Duodenal mucosa (tissue), 2 donors: ENCODE results near the gene SERPING1.

Experiments used
- H3K27ac ChIP-seq: one replicate; pipeline ENCODE4 v1.7.0; 2013; ENCODE audit warnings: low read depth, low read length
- H3K27me3 ChIP-seq, 2 donors: one replicate each; pipeline ENCODE4 v1.7.0; 2013; ENCODE audit warnings: low read length in 2 of 2, control low read depth in 1 of 2; ENCODE audit not compliant: insufficient read depth in 2 of 2, control insufficient read depth in 1 of 2
- H3K36me3 ChIP-seq, 2 donors: one replicate each; pipeline ENCODE4 v1.7.0; 2013; ENCODE audit warnings: low read length in 2 of 2, control low read depth in 1 of 2; ENCODE audit not compliant: insufficient read depth in 2 of 2, control insufficient read depth in 1 of 2
- H3K4me1 ChIP-seq, 2 donors: one replicate each; pipeline ENCODE4 v1.7.0; 2013; ENCODE audit warnings: low read length in 2 of 2, control low read depth in 1 of 2; ENCODE audit not compliant: insufficient read depth in 2 of 2, control insufficient read depth in 1 of 2
- H3K4me3 ChIP-seq, 2 donors: one replicate each; pipeline ENCODE4 v1.7.0; 2013; ENCODE audit warnings: low read length in 2 of 2, low read depth in 1 of 2
- H3K9ac ChIP-seq, 2 donors: one replicate each; pipeline ENCODE4 v1.7.0; 2013; ENCODE audit warnings: low read length in 2 of 2, low read depth in 1 of 2
- H3K9me3 ChIP-seq, 2 donors: one replicate each; pipeline ENCODE4 v1.7.0; 2013; ENCODE audit warnings: low read length in 2 of 2, control low read depth in 1 of 2; ENCODE audit not compliant: control insufficient read depth in 1 of 2

The SERPING1 gene

GRCh38 chr11:57566905-57567514 lies 30.5 kb upstream of the SERPING1 start:
- Histone ChIP-seq H3K9me3 (no peaks in the 10 kb centered on the region), H3K9ac (peak overlapping the region; percentile 57 to 85), H3K4me1 (peaks cover 17 to 22% of the 10 kb centered on the region in 2 donors), H3K27ac (peak overlapping the region; percentile 66), H3K27me3 (no peaks in the 10 kb centered on the region), H3K36me3 (no peaks in the 10 kb centered on the region), H3K4me3 (peak overlapping the region; percentile 82 to 94)

GRCh38 chr11:57567515-57568329 lies 29.8 kb upstream of the SERPING1 start, which contains the start of gene UBE2L6:
TSS of gene UBE2L6 (minus strand) at chr11:57567672. CDS start at chr11:57567611, 61 bp downstream.
- Histone ChIP-seq H3K9me3 (no peaks in the 10 kb centered on the region), H3K27me3 (no peaks in the 10 kb centered on the region), H3K9ac (peak within 1 kb of the TSS; percentile 57 to 85), H3K4me3 (peak within 1 kb of the TSS; percentile 82 to 94), H3K36me3 (no peaks in the 10 kb centered on the region), H3K27ac (peak within 1 kb of the TSS; percentile 70), H3K4me1 (peaks cover 17 to 18% of the 10 kb centered on the region in 2 donors)

- no peaks in the 10 kb centered on the region for H3K27me3 ChIP-seq
- peak overlapping the region; percentile 70 for H3K27ac ChIP-seq
- H3K36me3 ChIP-seq: no peaks in the 10 kb centered on the region
- no peaks in the 10 kb centered on the region for H3K9me3 ChIP-seq
- H3K4me1 ChIP-seq: peaks cover 17 to 18% of the 10 kb centered on the region in 2 donors
- H3K4me3 ChIP-seq: peak overlapping the region; percentile 82 to 94
- H3K9ac ChIP-seq: peak overlapping the region; percentile 56 to 79
These were observed 29.1 kb upstream of the SERPING1 start for GRCh38 chr11:57568330-57568766.

GRCh38 chr11:57571606-57572005 lies 25.9 kb upstream of the SERPING1 start:
- no peak overlapping the region for H3K4me3 ChIP-seq
- H3K27me3 ChIP-seq: no peaks in the 10 kb centered on the region
- H3K4me1 ChIP-seq: peaks cover 4 to 6% of the 10 kb centered on the region in 2 donors
- no peaks in the 10 kb centered on the region for H3K9me3 ChIP-seq
- no peaks in the 10 kb centered on the region for H3K36me3 ChIP-seq
- H3K27ac ChIP-seq: no peak overlapping the region
- H3K9ac ChIP-seq: no peak overlapping the region

- H3K4me1 ChIP-seq: no peaks in the 10 kb centered on the region
- H3K27me3 ChIP-seq: no peaks in the 10 kb centered on the region
These were observed 23.4 kb upstream of the SERPING1 start for GRCh38 chr11:57574061-57574460.

GRCh38 chr11:57584341-57584740 lies 13.1 kb upstream of the SERPING1 start:
- Histone ChIP-seq H3K9ac (no peak overlapping the region), H3K27me3 (peaks cover 0 to 4% of the 10 kb centered on the region in 2 donors), H3K36me3 (no peaks in the 10 kb centered on the region), H3K27ac (no peak overlapping the region), H3K9me3 (no peaks in the 10 kb centered on the region), H3K4me1 (no peaks in the 10 kb centered on the region), H3K4me3 (no peak overlapping the region)

More at GRCh38 chr11:57574061-57574460, 23.4 kb upstream of the SERPING1 start:
- H3K36me3 ChIP-seq: no peaks in the 10 kb centered on the region
- no peaks in the 10 kb centered on the region for H3K9me3 ChIP-seq
- H3K27ac ChIP-seq: no peak overlapping the region
- H3K4me3 ChIP-seq: no peak overlapping the region
- no peak overlapping the region for H3K9ac ChIP-seq

- H3K4me1 ChIP-seq: no peaks in the 10 kb centered on the region
- peaks cover 0 to 4% of the 10 kb centered on the region in 2 donors for H3K27me3 ChIP-seq
- H3K27ac ChIP-seq: no peak overlapping the region
- H3K9me3 ChIP-seq: no peaks in the 10 kb centered on the region
- no peak overlapping the region for H3K4me3 ChIP-seq
- no peak overlapping the region for H3K9ac ChIP-seq
- no peaks in the 10 kb centered on the region for H3K36me3 ChIP-seq
These were observed 12.2 kb upstream of the SERPING1 start for GRCh38 chr11:57585301-57585700.

- H3K4me1 ChIP-seq: no peaks in the 10 kb centered on the region
- no peaks in the 10 kb centered on the region for H3K36me3 ChIP-seq
- H3K27me3 ChIP-seq: peaks cover 0 to 4% of the 10 kb centered on the region in 2 donors
- H3K9ac ChIP-seq: no peak overlapping the region
- H3K9me3 ChIP-seq: no peaks in the 10 kb centered on the region
- H3K4me3 ChIP-seq: no peak overlapping the region
- no peak overlapping the region for H3K27ac ChIP-seq
These were observed 10.7 kb upstream of the SERPING1 start for GRCh38 chr11:57586711-57587245.

GRCh38 chr11:57588046-57588710 lies 9.3 kb upstream of the SERPING1 start:
- Histone ChIP-seq H3K36me3 (no peaks in the 10 kb centered on the region), H3K9me3 (no peaks in the 10 kb centered on the region), H3K27me3 (peaks cover 0 to 4% of the 10 kb centered on the region in 2 donors), H3K4me1 (no peaks in the 10 kb centered on the region), H3K9ac (no peak overlapping the region), H3K27ac (no peak overlapping the region), H3K4me3 (no peak overlapping the region)
